ENCODE results near the gene ATF3.

Gene ATF3

DNA sequence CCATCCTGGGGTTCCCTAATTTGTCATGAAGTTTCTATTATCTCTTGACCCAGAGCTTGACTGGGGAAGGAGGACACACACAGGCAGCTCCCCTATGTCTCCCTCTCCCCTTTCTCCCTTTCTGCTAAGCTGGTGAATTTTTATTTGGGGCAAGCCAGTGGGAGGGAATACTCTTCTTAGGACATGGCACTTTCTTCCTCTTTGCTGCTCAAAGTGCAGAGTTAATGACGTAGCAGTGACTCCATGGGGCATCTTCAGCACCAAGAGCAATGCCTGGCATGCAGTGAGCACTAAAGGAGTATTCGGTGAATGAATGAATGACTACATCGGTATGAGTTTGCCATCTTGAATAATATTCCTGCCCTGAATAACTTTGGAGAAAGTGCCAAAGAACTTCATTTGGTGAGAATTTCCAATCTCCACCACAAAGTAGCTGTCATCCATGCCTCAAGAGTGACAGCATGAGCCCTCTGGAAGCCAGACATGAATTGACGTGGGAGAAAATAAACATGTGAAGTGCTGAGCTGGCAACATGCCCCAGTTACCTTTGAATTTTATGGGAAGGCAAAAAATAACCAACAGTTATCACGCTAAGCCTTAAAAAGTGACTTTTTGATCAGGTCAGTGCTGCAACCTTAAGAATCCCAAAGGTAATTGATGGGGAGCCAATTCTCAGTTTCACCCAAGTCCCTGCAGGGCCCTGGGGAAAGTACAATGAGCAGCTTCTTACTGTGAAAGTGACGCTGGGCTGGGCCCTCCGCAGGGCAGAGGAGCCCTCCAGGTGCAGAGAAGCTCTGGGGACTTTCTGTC lies 22.1 kb upstream of the ATF3 start:
- DNase-seq (ENCODE audit: insufficient read length, low spot score): no peak
- TF ChIP-seq, protein P1, sequence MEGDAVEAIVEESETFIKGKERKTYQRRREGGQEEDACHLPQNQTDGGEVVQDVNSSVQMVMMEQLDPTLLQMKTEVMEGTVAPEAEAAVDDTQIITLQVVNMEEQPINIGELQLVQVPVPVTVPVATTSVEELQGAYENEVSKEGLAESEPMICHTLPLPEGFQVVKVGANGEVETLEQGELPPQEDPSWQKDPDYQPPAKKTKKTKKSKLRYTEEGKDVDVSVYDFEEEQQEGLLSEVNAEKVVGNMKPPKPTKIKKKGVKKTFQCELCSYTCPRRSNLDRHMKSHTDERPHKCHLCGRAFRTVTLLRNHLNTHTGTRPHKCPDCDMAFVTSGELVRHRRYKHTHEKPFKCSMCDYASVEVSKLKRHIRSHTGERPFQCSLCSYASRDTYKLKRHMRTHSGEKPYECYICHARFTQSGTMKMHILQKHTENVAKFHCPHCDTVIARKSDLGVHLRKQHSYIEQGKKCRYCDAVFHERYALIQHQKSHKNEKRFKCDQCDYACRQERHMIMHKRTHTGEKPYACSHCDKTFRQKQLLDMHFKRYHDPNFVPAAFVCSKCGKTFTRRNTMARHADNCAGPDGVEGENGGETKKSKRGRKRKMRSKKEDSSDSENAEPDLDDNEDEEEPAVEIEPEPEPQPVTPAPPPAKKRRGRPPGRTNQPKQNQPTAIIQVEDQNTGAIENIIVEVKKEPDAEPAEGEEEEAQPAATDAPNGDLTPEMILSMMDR (IDR thresholded peaks at IDR 0.05; ENCODE audit: insufficient read depth, missing control alignments): no peak
- no peak for FAIRE-seq

DNA sequence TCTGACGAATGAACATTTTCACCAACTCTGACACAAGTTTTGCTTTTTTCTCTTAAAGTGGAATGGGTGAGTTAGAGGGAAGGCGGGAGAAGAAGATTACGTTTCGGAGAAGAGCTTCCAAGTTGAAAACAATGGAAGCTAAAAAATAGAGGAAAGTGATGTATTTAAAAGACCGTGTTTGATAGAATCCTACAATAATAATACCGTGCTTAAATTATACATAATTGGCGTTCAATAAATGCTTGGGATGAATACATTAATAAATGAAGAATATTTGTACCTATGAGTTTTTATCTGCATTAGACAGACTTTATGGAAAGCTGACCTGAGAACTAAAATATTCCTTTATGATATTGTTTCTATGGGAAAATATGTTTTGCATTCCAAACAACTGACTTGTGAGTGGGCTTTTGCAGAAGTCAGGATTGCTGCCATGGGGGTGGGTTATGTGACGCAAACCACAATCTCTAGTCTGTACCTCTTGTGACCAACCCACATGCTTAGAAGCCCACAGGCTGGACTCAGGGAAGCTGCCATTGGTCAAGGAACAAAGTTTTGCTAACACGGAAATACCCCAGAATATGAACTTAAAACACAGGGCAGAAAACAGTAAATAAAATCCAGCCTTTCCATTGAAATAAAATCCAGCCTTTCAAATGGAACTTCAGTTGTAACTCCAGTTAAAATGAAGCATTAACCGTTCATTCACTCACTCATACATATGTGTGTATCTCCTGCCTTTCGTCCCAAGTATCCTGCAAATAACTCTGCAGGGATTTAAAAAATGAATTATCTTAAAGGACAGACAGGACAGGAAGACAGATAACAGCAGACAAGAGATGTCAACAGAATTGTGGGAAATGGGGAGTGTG lies 21.3 kb upstream of the ATF3 start:
- DNase-seq (ENCODE audit: insufficient read length, low spot score): no peak
- TF ChIP-seq, protein P1 (IDR thresholded peaks at IDR 0.05; ENCODE audit: insufficient read depth, missing control alignments): no peak
- peak; percentile 38 for FAIRE-seq

DNA sequence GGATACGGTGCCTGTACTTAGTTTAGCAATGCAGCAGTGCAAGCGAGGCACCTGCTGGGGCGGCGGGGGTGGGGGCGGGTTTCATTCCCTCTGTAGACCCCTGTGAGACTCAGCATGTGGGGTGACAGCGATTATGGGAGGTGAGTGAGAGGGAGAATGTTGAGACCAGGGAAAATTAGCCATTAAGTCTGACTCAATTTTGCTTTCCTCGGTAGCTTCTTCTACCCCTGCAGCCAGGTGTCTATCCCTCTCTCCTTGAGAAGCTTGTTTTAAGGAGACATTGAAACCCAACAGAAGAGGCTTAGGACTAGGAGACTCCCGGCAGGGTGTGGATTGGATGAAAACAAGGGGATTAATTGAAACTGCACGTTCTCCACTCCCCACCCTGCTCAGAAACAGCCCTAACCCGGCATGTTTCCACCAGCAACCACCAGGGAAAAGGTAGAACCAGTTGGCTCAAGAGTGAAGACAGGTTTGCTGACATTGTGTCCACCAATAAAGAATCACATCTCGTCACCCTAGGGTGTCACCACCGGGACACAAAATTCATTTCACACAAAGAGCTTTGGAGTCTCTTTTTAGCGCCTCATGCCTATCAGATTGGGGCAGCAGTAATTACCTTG lies 20.6 kb upstream of the ATF3 start:
- DNase-seq (ENCODE audit: insufficient read length, low spot score) (no peak), FAIRE-seq (peak; percentile 95)
- TF ChIP-seq, protein P1 (IDR thresholded peaks at IDR 0.05; ENCODE audit: insufficient read depth, missing control alignments): no peak

DNA sequence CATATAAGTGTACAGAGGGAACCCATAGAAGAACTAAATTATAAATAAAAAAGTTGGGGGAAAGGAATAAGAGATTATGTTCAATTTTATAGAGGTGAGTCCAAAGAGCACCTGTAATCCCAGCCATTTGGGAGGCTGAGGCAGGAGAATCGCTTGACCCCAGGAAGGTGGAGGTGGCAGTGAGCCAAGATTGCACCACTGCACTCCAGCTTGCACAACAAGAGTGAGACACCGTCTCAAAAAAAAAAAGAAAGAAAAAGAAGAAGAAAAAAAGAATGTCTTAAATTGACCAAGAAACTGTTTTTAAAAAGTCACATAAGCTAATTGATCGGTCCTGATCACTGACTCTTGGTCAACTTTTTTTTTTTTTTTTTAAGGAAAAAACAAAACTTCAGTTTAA lies 19.1 kb upstream of the ATF3 start:
- TF ChIP-seq, protein P1 (IDR thresholded peaks at IDR 0.05; ENCODE audit: insufficient read depth, missing control alignments): no peak
- DNase-seq (ENCODE audit: insufficient read length, low spot score): no peak
- no peak for FAIRE-seq

- no peak for DNase-seq (ENCODE audit: insufficient read length, low spot score)
- TF ChIP-seq, protein P1 (IDR thresholded peaks at IDR 0.05; ENCODE audit: insufficient read depth, missing control alignments): no peak
- no peak for FAIRE-seq
These were observed 16.6 kb upstream of the ATF3 start for GRCh38 chr1:212591922-212592321.

DNA sequence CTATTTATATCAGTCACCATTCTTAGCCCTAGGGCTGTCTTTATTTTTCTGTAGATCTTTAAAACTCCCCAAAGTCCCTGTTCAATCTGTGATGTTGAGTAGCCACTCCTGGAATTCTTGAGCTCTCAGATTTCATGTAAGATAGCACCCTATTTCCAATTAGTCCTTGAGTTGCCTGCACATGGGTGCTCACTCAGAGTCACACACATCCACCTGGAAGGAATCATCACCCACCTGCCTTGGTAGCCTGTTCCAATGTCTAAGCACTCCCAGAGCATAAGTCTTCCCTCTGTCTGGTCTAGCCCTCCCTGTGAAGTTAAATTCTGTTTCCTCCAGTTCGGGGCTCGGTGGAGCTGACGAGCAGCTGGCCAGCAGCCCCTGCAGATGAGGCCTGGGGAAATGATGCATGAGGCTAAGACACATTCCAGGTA lies 14.7 kb upstream of the ATF3 start:
- TF ChIP-seq, protein P1 (IDR thresholded peaks at IDR 0.05; ENCODE audit: insufficient read depth, missing control alignments): no peak
- DNase-seq (ENCODE audit: insufficient read length, low spot score) (no peak), FAIRE-seq (no peak)

All from D721Med (cell line).